GM12878 (cell line): ENCODE results near the gene KCND3. TPM values are rescaled to one million over a fixed set of nuclear protein-coding genes. Genes with fewer than 3 reads are reported as not detected.

Source experiments
- ATAC-seq: fragments of 200-7000 bp; cut with Tn5 transposase; 3 replicates; pipeline ENCODE4 v1.9.1; 2020; ENCODE audit warnings: mild to moderate bottlenecking, moderate library complexity
- BruUV-seq: library from RNA; stranded (reverse); fragments of 400-500 nt; replicated peaks from 2 replicates; lab custom pipeline; 2021; lab: Mats Ljungman, UMichigan
- CTCF ChIA-PET: fragments of 300-600 bp; sonication (Branson Sonifier 250); formaldehyde crosslinking; extraction: SDS; loops from one replicate; lab custom pipeline; 2021; ENCODE audit warnings: inconsistent platforms; lab: Yijun Ruan, JAX
- POLR2A ChIA-PET: fragments of 350-600 bp; formaldehyde crosslinking; extraction: SDS; loops from one replicate; lab custom pipeline; 2021; ENCODE audit warnings: inconsistent platforms; lab: Charles Lee
- RAD21 ChIA-PET: fragments of 300-600 bp; sonication (Branson Sonifier 250); formaldehyde crosslinking; loops from one replicate; lab custom pipeline; 2023; ENCODE audit warnings: antibody characterized with exemption; ENCODE audit not compliant: unreplicated experiment; lab: Charles Lee
- SMC1A ChIA-PET: fragments of 300-600 bp; sonication (Branson Sonifier 250); formaldehyde crosslinking; loops from one replicate; lab custom pipeline; 2023; ENCODE audit not compliant: unreplicated experiment, uncharacterized antibody; lab: Charles Lee
- DNase-seq: peaks from one replicate; pipeline ENCODE4 v3.0.0-alpha.2; 2011; ENCODE audit warnings: low read depth, low spot score
- FAIRE-seq: peaks from 3 replicates; lab custom pipeline; 2011; peaks lifted over from hg19 to GRCh38; lab: Jason Lieb, UNC
- H2AFZ ChIP-seq: 2 replicates; pipeline ENCODE4 v1.6.0; 2011; ENCODE audit warnings: low read depth, low read length, control low read depth; ENCODE audit not compliant: control insufficient read depth
- H3K27ac ChIP-seq: 2 replicates; pipeline ENCODE4 v1.5.1; 2011; ENCODE audit warnings: control low read depth; ENCODE audit not compliant: control insufficient read depth, insufficient read depth
- H3K27me3 ChIP-seq, 2 experiments: replicated peaks in 1 of 2; 2 replicates each; pipeline versions ENCODE4 v1.6.0 to v1.6.1; 2011; ENCODE audit warnings: low read length in 1 of 2; ENCODE audit not compliant: control insufficient read depth in 2 of 2, insufficient read depth in 2 of 2
- H3K36me3 ChIP-seq, 2 experiments: 2 replicates each; pipeline ENCODE4 v1.5.1; 2011; ENCODE audit warnings: low read length in 1 of 2; ENCODE audit not compliant: control insufficient read depth in 2 of 2, insufficient read depth in 2 of 2
- H3K4me1 ChIP-seq: 2 replicates; pipeline ENCODE4 v1.6.1; 2011; ENCODE audit warnings: mild to moderate bottlenecking, low read length, moderate library complexity, mixed read lengths; ENCODE audit not compliant: control insufficient read depth, insufficient read depth
- H3K4me2 ChIP-seq: 2 replicates; pipeline ENCODE4 v1.6.0; 2011; ENCODE audit warnings: control low read depth; ENCODE audit not compliant: control insufficient read depth, insufficient read depth
- H3K4me3 ChIP-seq: fragments of 200-600 bp; sonication (generic); 2 replicates; pipeline ENCODE4 v1.5.1; 2016
- H3K79me2 ChIP-seq: 2 replicates; pipeline ENCODE4 v1.6.0; 2011; ENCODE audit warnings: low read length; ENCODE audit not compliant: control insufficient read depth, insufficient read depth
- H3K9ac ChIP-seq: 2 replicates; pipeline ENCODE4 v1.8.0; 2011; ENCODE audit warnings: low read length, control low read depth, mixed read lengths; ENCODE audit not compliant: control insufficient read depth, insufficient read depth
- H3K9me3 ChIP-seq: replicated peaks from 3 replicates; pipeline ENCODE4 v1.5.1; 2011; ENCODE audit warnings: mild to moderate bottlenecking, low read length; ENCODE audit not compliant: control insufficient read depth, insufficient read depth
- H4K20me1 ChIP-seq: 2 replicates; pipeline ENCODE4 v1.6.0; 2011; ENCODE audit not compliant: control insufficient read depth, insufficient read depth
- CREB1 ChIP-seq: IDR thresholded peaks from 2 replicates; pipeline ENCODE4 v1.6.1; 2012; ENCODE audit warnings: low read depth, mild to moderate bottlenecking, inconsistent platforms
- EED ChIP-seq: sonication (generic); IDR thresholded peaks from 2 replicates; pipeline ENCODE4 v1.6.1; 2016; ENCODE audit warnings: antibody characterized with exemption, low read depth
- EGR1 ChIP-seq, 2 experiments: IDR thresholded peaks; 1 replicate in 1 of 2; 2 replicates in 1 of 2; pipeline ENCODE4 v1.6.1; 2011 to 2012; ENCODE audit warnings: low read depth in 2 of 2, low read length in 2 of 2, borderline replicate concordance in 1 of 2, mild to moderate bottlenecking in 1 of 2, moderate library complexity in 1 of 2
- EP300 ChIP-seq, 2 experiments: fragments of 150-350 bp in 1 of 2; IDR thresholded peaks; 2 replicates each; pipeline ENCODE4 v1.6.1; 2011 to 2012; ENCODE audit warnings: low read depth in 2 of 2, low read length in 2 of 2, borderline replicate concordance in 1 of 2, improper control_type of control experiment in 1 of 2, inconsistent platforms in 1 of 2; ENCODE audit not compliant: control insufficient read depth in 1 of 2
- HSF1 ChIP-seq: fragments of 150-350 bp; IDR thresholded peaks from 2 replicates; pipeline ENCODE4 v1.6.1; 2014; ENCODE audit warnings: mild to moderate bottlenecking, low read depth, low read length
- IKZF1 ChIP-seq: fragments of 450-650 bp; conservative IDR thresholded peaks from 2 replicates; pipeline ENCODE4 v1.6.1; 2017; ENCODE audit warnings: antibody characterized with exemption, mild to moderate bottlenecking
- MAX ChIP-seq: IDR thresholded peaks from 2 replicates; pipeline ENCODE4 v1.6.1; 2012; ENCODE audit warnings: low read depth, low read length, improper control_type of control experiment
- PBX3 ChIP-seq: IDR thresholded peaks from 2 replicates; pipeline ENCODE4 v1.6.1; 2011; ENCODE audit warnings: mild to moderate bottlenecking, low read depth, low read length, moderate library complexity; ENCODE audit not compliant: insufficient replicate concordance
- REST ChIP-seq: IDR thresholded peaks from 2 replicates; pipeline ENCODE4 v1.6.1; 2012; ENCODE audit warnings: mild to moderate bottlenecking, low read depth, low read length
- SMAD1 ChIP-seq: fragments of 450-650 bp; IDR thresholded peaks from 2 replicates; pipeline ENCODE4 v1.6.1; 2018; ENCODE audit warnings: mild to moderate bottlenecking, low read depth; ENCODE audit not compliant: partially characterized antibody
- SREBF2 ChIP-seq: IDR thresholded peaks from 2 replicates; pipeline ENCODE4 v1.6.1; 2012; ENCODE audit warnings: mild to moderate bottlenecking, low read length
- SRF ChIP-seq, 2 experiments: IDR thresholded peaks; 2 replicates each; pipeline ENCODE4 v1.6.1; 2011; ENCODE audit warnings: low read depth in 2 of 2, low read length in 2 of 2, mild to moderate bottlenecking in 1 of 2, moderate library complexity in 1 of 2
- TBL1XR1 ChIP-seq: IDR thresholded peaks from 2 replicates; pipeline ENCODE4 v1.6.1; 2012; ENCODE audit warnings: low read depth, low read length, improper control_type of control experiment
- YY1 ChIP-seq: IDR thresholded peaks from 2 replicates; pipeline ENCODE4 v1.6.1; 2011; ENCODE audit warnings: low read depth, mild to moderate bottlenecking, low read length
- ZZZ3 ChIP-seq: IDR thresholded peaks from 2 replicates; pipeline ENCODE4 v1.6.1; 2011; ENCODE audit warnings: low read depth; ENCODE audit not compliant: control insufficient read depth, insufficient read length
- WGBS: methylation state at CpG from one replicate; pipeline ENCODE4 v1.1.6; 2016; ENCODE audit warnings: low lambda C conversion rate; ENCODE audit not compliant: insufficient replicate concordance, insufficient coverage; ENCODE audit errors: missing lambda C conversion rate; 5-methylcytosine and 5-hydroxymethylcytosine counted together
- in situ Hi-C: fragments of 300-500 bp; cut with MboI; formaldehyde crosslinking; loops from 9 replicates; pipeline ENCODE4 v1.14.3; 2018; ENCODE audit warnings: mixed read lengths
- intact Hi-C: fragments of 100-400 bp; cut with micrococcal nuclease; formaldehyde crosslinking; loops from one replicate; pipeline ENCODE4 v1.14.2; 2022; ENCODE audit not compliant: unreplicated experiment
- polyA plus RNA-seq, 11 experiments: library from polyadenylated mRNA; depleted of rRNA in 4 of 11; unstranded in 6 of 11; stranded (reverse) in 5 of 11; fragments of >200 nt; fragmentation: Nextera tagmentation in 4 of 11; fragmentation: Illumina TruSeq in 1 of 11; extraction: Ambion mirVana in 4 of 11; extraction: Trizol in 1 of 11; gene quantifications; 1 replicate in 1 of 11; 2 replicates in 10 of 11; pipeline versions ENCODE4 v1.2.1 to v1.2.3, GENCODE V29; 2011 to 2016; ENCODE audit warnings: inconsistent platforms in 2 of 11, missing spikeins in 2 of 11, low read depth in 1 of 11
- total RNA-seq, 4 experiments: library from RNA; depleted of rRNA in 3 of 4; stranded (reverse); fragments of >200 nt in 3 of 4; fragmentation: Illumina TruSeq in 1 of 4; extraction: Trizol in 1 of 4; gene quantifications; 2 replicates each; pipeline versions ENCODE4 v1.2.1 to v1.2.3, GENCODE V29; 2013 to 2021

Gene KCND3
- total and polyA plus RNA-seq, 10 of the 15 experiments (the other 5 are each of a cell fraction or from before 2014, with no cell fraction given): 0.02 TPM; not detected in 9

GRCh38 chr1:111731956-111732355 lies 257.5 kb downstream of the KCND3 start:
- Histone ChIP-seq H3K9ac (no peak overlapping the region), H3K79me2 (no peaks in the 10 kb centered on the region), H3K36me3 (no peaks in the 10 kb centered on the region), H3K9me3 (no peaks in the 10 kb centered on the region), H2AFZ (no peak overlapping the region), H4K20me1 (no peaks in the 10 kb centered on the region; the same call in 1 of the 2 replicates), H3K4me3 (no peak overlapping the region), H3K4me1 (no peaks in the 10 kb centered on the region), H3K27me3 (peaks cover 0 to 2% of the 10 kb centered on the region in 2 experiments; a peak in 2 of 4 replicates), H3K27ac (no peak overlapping the region), H3K4me2 (no peak overlapping the region)
- POLR2A ChIA-PET: interaction anchor here (0.7 kb wide), 1 partner anchor 19 kb away, joined by 3 read pairs; no protein-coding TSS in a partner anchor
- DNase-seq (no peak), FAIRE-seq (no peak), ATAC-seq (no peak)
- no TSS peak for BruUV-seq
- no peak for TF ChIP-seq TBL1XR1
- no peak for TF ChIP-seq ZZZ3
- TF ChIP-seq HSF1: no peak
- no peak for TF ChIP-seq SMAD1
- no peak for TF ChIP-seq EED
- no peak for TF ChIP-seq SRF (IDR thresholded peaks at IDR 0.05; ENCODE audit: low read depth in 2 of 2, low read length in 2 of 2)
- TF ChIP-seq YY1: no peak
- TF ChIP-seq MAX: no peak
- no peak for TF ChIP-seq SREBF2
- TF ChIP-seq IKZF1: no peak
- TF ChIP-seq CREB1: no peak
- no peak for TF ChIP-seq REST
- no peak for TF ChIP-seq EGR1 (IDR thresholded peaks at IDR 0.05; ENCODE audit: borderline replicate concordance in 1 of 2, low read depth in 2 of 2, low read length in 2 of 2)
- no peak for TF ChIP-seq EP300 (IDR thresholded peaks at IDR 0.05; ENCODE audit: borderline replicate concordance in 1 of 2, control insufficient read depth in 1 of 2, low read depth in 2 of 2, low read length in 2 of 2)
- no peak for TF ChIP-seq PBX3
- CTCF ChIA-PET: interaction anchor here (0.7 to 1.8 kb wide), 3 partner anchors 10 to 18 kb away, joined by 3 to 5 read pairs (median 4); no protein-coding TSS in a partner anchor
- RAD21 ChIA-PET: interaction anchor here (1.3 kb wide), 1 partner anchor 22 kb away, joined by 3 read pairs; no protein-coding TSS in a partner anchor
- in situ Hi-C loops (no loop called here), intact Hi-C loops (no loop called here)
- SMC1A ChIA-PET: interaction anchor here (0.8 to 0.9 kb wide), 2 partner anchors 18 to 29 kb away, joined by 3 read pairs; no protein-coding TSS in a partner anchor
- WGBS: 65% methylated on average over 6 of the region's 6 CpGs
